Measurements from ENCODE around the gene CEP57L1.

DNA sequence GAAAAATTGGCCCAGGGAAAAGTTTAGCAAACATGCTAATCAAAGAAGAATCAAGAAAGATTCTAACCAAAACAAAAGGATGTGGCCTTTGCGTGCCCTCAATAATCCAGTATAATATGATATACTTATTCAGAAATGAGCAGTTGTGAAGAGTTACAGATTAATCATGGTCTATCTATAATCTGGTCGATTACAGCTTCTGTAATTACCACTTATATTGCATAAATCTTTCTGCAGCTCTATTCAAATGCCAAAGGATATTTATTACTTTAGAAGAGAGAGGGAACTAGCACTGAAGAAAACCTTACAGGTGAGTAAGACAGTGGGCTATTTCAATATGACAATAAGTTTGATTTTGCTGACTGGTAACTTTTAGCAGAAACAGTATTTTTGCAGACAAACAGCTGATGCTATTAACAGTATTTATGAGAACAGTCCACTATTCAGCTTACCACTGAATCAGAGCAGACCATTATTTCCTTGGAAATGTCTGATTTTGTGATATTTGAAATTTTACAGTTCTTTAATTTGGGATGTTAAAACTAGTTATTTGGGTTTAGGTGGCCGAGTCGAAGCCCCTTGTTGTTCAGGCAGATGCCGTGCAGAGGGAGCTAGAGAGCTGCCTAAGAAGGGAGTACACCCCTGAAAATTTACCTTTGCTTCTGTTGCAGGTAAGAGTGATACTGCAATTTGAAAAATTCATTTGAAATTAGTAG is 92.2 kb downstream of the CEP57L1 start:
- TF ChIP-seq TCF7L2 (IDR thresholded peaks at IDR 0.05; ENCODE audit: low read depth, low read length) (no peak), CTCF (IDR thresholded peaks at IDR 0.05) (peak; percentile 98), SIN3A (IDR thresholded peaks at IDR 0.05; ENCODE audit: borderline replicate concordance, insufficient read depth, low read depth, low read length) (no peak), POLR2AphosphoS5 (IDR thresholded peaks at IDR 0.05; ENCODE audit: low read depth, low read length) (no peak)
- TF ChIP-seq, protein P1, sequence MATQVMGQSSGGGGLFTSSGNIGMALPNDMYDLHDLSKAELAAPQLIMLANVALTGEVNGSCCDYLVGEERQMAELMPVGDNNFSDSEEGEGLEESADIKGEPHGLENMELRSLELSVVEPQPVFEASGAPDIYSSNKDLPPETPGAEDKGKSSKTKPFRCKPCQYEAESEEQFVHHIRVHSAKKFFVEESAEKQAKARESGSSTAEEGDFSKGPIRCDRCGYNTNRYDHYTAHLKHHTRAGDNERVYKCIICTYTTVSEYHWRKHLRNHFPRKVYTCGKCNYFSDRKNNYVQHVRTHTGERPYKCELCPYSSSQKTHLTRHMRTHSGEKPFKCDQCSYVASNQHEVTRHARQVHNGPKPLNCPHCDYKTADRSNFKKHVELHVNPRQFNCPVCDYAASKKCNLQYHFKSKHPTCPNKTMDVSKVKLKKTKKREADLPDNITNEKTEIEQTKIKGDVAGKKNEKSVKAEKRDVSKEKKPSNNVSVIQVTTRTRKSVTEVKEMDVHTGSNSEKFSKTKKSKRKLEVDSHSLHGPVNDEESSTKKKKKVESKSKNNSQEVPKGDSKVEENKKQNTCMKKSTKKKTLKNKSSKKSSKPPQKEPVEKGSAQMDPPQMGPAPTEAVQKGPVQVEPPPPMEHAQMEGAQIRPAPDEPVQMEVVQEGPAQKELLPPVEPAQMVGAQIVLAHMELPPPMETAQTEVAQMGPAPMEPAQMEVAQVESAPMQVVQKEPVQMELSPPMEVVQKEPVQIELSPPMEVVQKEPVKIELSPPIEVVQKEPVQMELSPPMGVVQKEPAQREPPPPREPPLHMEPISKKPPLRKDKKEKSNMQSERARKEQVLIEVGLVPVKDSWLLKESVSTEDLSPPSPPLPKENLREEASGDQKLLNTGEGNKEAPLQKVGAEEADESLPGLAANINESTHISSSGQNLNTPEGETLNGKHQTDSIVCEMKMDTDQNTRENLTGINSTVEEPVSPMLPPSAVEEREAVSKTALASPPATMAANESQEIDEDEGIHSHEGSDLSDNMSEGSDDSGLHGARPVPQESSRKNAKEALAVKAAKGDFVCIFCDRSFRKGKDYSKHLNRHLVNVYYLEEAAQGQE (IDR thresholded peaks at IDR 0.05; ENCODE audit: insufficient read depth in 1 of 2, low read depth in 2 of 2, low read length in 1 of 2) = no peak

Measured in Panc1 (cell line).